SK-N-SH (cell line): ENCODE data around the gene GSK3B. TPM values are rescaled to one million over a fixed set of nuclear protein-coding genes. Genes with fewer than 3 reads are reported as not detected.

Experiments used
- CTCF ChIA-PET: fragments of 300-600, 350-600 bp; formaldehyde crosslinking; extraction: SDS; loops from one replicate; lab custom pipeline; 2021; lab: Yijun Ruan, JAX
- POLR2A ChIA-PET: fragments of 350-600 bp; sonication (Branson Sonifier 250); formaldehyde crosslinking; extraction: SDS; loops from one replicate; lab custom pipeline; 2020; ENCODE audit warnings: antibody characterized with exemption, inconsistent platforms; lab: Yijun Ruan, JAX
- DNase-seq: peaks from one replicate; pipeline ENCODE4 v3.0.0; 2012
- H2AFZ ChIP-seq: fragments of 200-600 bp; sonication (generic); 2 replicates; pipeline ENCODE4 v1.8.1; 2016; ENCODE audit warnings: antibody characterized with exemption, mild to moderate bottlenecking, low read depth
- H3F3A ChIP-seq: fragments of 200-600 bp; sonication (generic); replicated peaks from 2 replicates; pipeline ENCODE3; 2016; ENCODE audit warnings: antibody characterized with exemption, mild to moderate bottlenecking; ENCODE audit not compliant: insufficient read depth
- H3K27ac ChIP-seq, 2 experiments: fragments of 200-500 bp in 1 of 2; fragments of 200-600 bp in 1 of 2; sonication (Bioruptor generic) in 1 of 2; sonication (generic), shearing (Covaris generic) in 1 of 2; 2 replicates each; pipeline versions ENCODE4 v1.5.1 to v1.6.1; 2014 to 2016; ENCODE audit warnings: low read depth in 2 of 2, inconsistent platforms in 1 of 2, low read length in 1 of 2, mild to moderate bottlenecking in 1 of 2, mixed read lengths in 1 of 2
- H3K27me3 ChIP-seq: fragments of 200-600 bp; sonication (generic), shearing (Covaris generic); 2 replicates; pipeline ENCODE4 v1.6.1; 2016; ENCODE audit warnings: mixed run types; ENCODE audit not compliant: insufficient read depth
- H3K36me3 ChIP-seq, 2 experiments: fragments of 200-500 bp in 1 of 2; fragments of 200-600 bp in 1 of 2; sonication (Bioruptor generic) in 1 of 2; sonication (generic) in 1 of 2; replicated peaks in 1 of 2; 2 replicates each; pipeline versions ENCODE3 to v1.5.1; 2014 to 2016; ENCODE audit warnings: low read length in 1 of 2, mild to moderate bottlenecking in 1 of 2; ENCODE audit not compliant: insufficient read depth in 2 of 2, control insufficient read depth in 1 of 2
- H3K4me1 ChIP-seq, 2 experiments: fragments of 200-500 bp in 1 of 2; fragments of 200-600 bp in 1 of 2; sonication (Bioruptor generic) in 1 of 2; sonication (generic), shearing (Covaris generic) in 1 of 2; 2 replicates each; pipeline versions ENCODE4 v1.5.1 to v1.6.1; 2014 to 2016; ENCODE audit warnings: low read depth in 1 of 2, low read length in 1 of 2, mixed run types in 1 of 2; ENCODE audit not compliant: insufficient read depth in 2 of 2, control insufficient read depth in 1 of 2
- H3K4me2 ChIP-seq: fragments of 200-600 bp; sonication (generic), shearing (Covaris generic); 2 replicates; pipeline ENCODE4 v1.6.1; 2017; ENCODE audit warnings: mixed run types
- H3K4me3 ChIP-seq, 2 experiments: fragments of 200-500 bp in 1 of 2; fragments of 200-600 bp in 1 of 2; sonication (Bioruptor generic) in 1 of 2; sonication (generic), shearing (Covaris generic) in 1 of 2; 2 replicates each; pipeline versions ENCODE4 v1.5.1 to v1.8.1; 2014 to 2016; ENCODE audit warnings: low read depth in 2 of 2, inconsistent platforms in 1 of 2, low read length in 1 of 2, mild to moderate bottlenecking in 1 of 2, mixed read lengths in 1 of 2, moderate library complexity in 1 of 2
- H3K79me2 ChIP-seq: fragments of 200-600 bp; sonication (generic); 2 replicates; pipeline ENCODE4 v1.8.1; 2017; ENCODE audit warnings: mild to moderate bottlenecking; ENCODE audit not compliant: insufficient read depth
- H3K9ac ChIP-seq: fragments of 200-600 bp; sonication (generic); 2 replicates; pipeline ENCODE4 v1.6.1; 2017; ENCODE audit warnings: mixed run types
- H3K9me2 ChIP-seq: fragments of 200-600 bp; sonication (generic); 2 replicates; pipeline ENCODE4 v1.6.1; 2017; ENCODE audit warnings: mixed run types
- H3K9me3 ChIP-seq: fragments of 200-600 bp; sonication (generic); 2 replicates; pipeline ENCODE4 v1.6.1; 2017; ENCODE audit warnings: mixed run types, mild to moderate bottlenecking, moderate library complexity
- H4K20me1 ChIP-seq: fragments of 200-600 bp; sonication (generic); 2 replicates; pipeline ENCODE4 v1.6.1; 2017; ENCODE audit warnings: mild to moderate bottlenecking, mixed run types; ENCODE audit not compliant: insufficient read depth
- CTCF ChIP-seq: fragments of 200-600 bp; sonication (generic); IDR thresholded peaks from 2 replicates; pipeline ENCODE4 v1.6.1; 2017; ENCODE audit warnings: antibody characterized with exemption, mild to moderate bottlenecking, moderate library complexity
- ELF1 ChIP-seq: IDR thresholded peaks from 2 replicates; pipeline ENCODE4 v1.4.0; 2012
- EZH2phosphoT487 ChIP-seq: fragments of 200-600 bp; sonication (generic); IDR thresholded peaks from 2 replicates; pipeline ENCODE4 v1.6.1; 2017; ENCODE audit warnings: low read depth, mixed run types, mild to moderate bottlenecking, antibody characterized with exemption, moderate library complexity, borderline replicate concordance
- FOSL2 ChIP-seq: IDR thresholded peaks from 2 replicates; pipeline ENCODE4 v1.4.0; 2012; ENCODE audit warnings: low read depth, mild to moderate bottlenecking, moderate library complexity, borderline replicate concordance
- GABPA ChIP-seq: IDR thresholded peaks from 2 replicates; pipeline ENCODE4 v1.4.0; 2012; ENCODE audit warnings: low read depth, mild to moderate bottlenecking
- GATA2 ChIP-seq: sonication (generic); formaldehyde crosslinking; IDR thresholded peaks from 2 replicates; pipeline ENCODE4 v1.5.0; 2020; ENCODE audit warnings: mild to moderate bottlenecking, missing genetic modification reagents
- IRF3 ChIP-seq: fragments of 150-350 bp; IDR thresholded peaks from 2 replicates; pipeline ENCODE4 v1.6.1; 2016; ENCODE audit warnings: mild to moderate bottlenecking, low read depth, low read length
- JUND ChIP-seq: IDR thresholded peaks from 2 replicates; pipeline ENCODE4 v1.4.0; 2012
- MAX ChIP-seq: IDR thresholded peaks from 2 replicates; pipeline ENCODE4 v1.4.0; 2012; ENCODE audit warnings: low read depth
- MXI1 ChIP-seq: IDR thresholded peaks from 2 replicates; pipeline ENCODE4 v1.6.1; 2012; ENCODE audit warnings: mild to moderate bottlenecking, low read depth, low read length, improper control_type of control experiment
- NRF1 ChIP-seq: IDR thresholded peaks from 2 replicates; pipeline ENCODE4 v1.6.1; 2012; ENCODE audit warnings: low read depth, mild to moderate bottlenecking, low read length
- RAD21 ChIP-seq: IDR thresholded peaks from 2 replicates; pipeline ENCODE4 v1.6.1; 2012; ENCODE audit warnings: mild to moderate bottlenecking, low read length
- RXRA ChIP-seq: IDR thresholded peaks from 2 replicates; pipeline ENCODE4 v1.4.0; 2012; ENCODE audit warnings: low read depth, mild to moderate bottlenecking, borderline replicate concordance
- SMC3 ChIP-seq: IDR thresholded peaks from 2 replicates; pipeline ENCODE4 v1.6.1; 2012; ENCODE audit warnings: low read depth, low read length, improper control_type of control experiment
- TAF1 ChIP-seq: IDR thresholded peaks from 2 replicates; pipeline ENCODE4 v1.6.1; 2012; ENCODE audit warnings: low read depth, mild to moderate bottlenecking, low read length, moderate library complexity, borderline replicate concordance
- TCF12 ChIP-seq: IDR thresholded peaks from 2 replicates; pipeline ENCODE4 v1.4.0; 2012
- USF1 ChIP-seq: IDR thresholded peaks from 2 replicates; pipeline ENCODE4 v1.4.0; 2012; ENCODE audit warnings: low read depth, borderline replicate concordance
- USF2 ChIP-seq: fragments of 150-350 bp; IDR thresholded peaks from 2 replicates; pipeline ENCODE4 v1.6.1; 2017; ENCODE audit warnings: antibody characterized with exemption, low read length, low read depth, borderline replicate concordance
- WGBS: methylation state at CpG from one replicate; pipeline ENCODE4 v1.1.6; 2017; ENCODE audit warnings: low lambda C conversion rate; 5-methylcytosine and 5-hydroxymethylcytosine counted together
- polyA plus RNA-seq, 3 experiments: library from polyadenylated mRNA; depleted of rRNA; stranded (reverse); fragments of >200 nt; gene quantifications; 2 replicates each; pipeline ENCODE4 v1.2.3, GENCODE V29; 2012
- small RNA-seq, 7 experiments: library from RNA; depleted of rRNA; stranded (forward); fragments of <200 nt; gene quantifications; one replicate each; pipeline ENCODE3, GENCODE V24; 2012

The GSK3B gene
- polyA plus RNA-seq, 1 of the 3 experiments (the other 2 are of a cell fraction), result 15.9 TPM

GRCh38 chr3:119774444-119774843 lies 319.8 kb downstream of the GSK3B start:
- 50% methylated on average over 2 of the region's 2 CpGs for WGBS
- no peak for DNase-seq
- no peaks in the 10 kb centered on the region for H3K9me2 ChIP-seq
- H3F3A ChIP-seq, result no peaks in the 10 kb centered on the region
- no peaks in the 10 kb centered on the region for H3K27me3 ChIP-seq
- H4K20me1 ChIP-seq, result no peaks in the 10 kb centered on the region
- H3K9me3 ChIP-seq, result peaks cover 3% of the 10 kb centered on the region
- no peak overlapping the region for H2AFZ ChIP-seq
- H3K36me3 ChIP-seq, result no peaks in the 10 kb centered on the region
- TF ChIP-seq ELF1 (no peak), FOSL2 (no peak), MAX (no peak), SMC3 (no peak), NRF1 (no peak), RAD21 (no peak), GATA2 (no peak), IRF3 (no peak), GABPA (no peak), JUND (no peak), USF1 (no peak), USF2 (no peak), RXRA (no peak), EZH2phosphoT487 (no peak), TAF1 (no peak), TCF12 (no peak), CTCF (no peak), MXI1 (no peak)
- TF ChIP-seq, all 33 proteins: peak for 0
- Histone ChIP-seq H3K4me3 (no peak overlapping the region), H3K79me2 (no peaks in the 10 kb centered on the region), H3K4me2 (no peak overlapping the region), H3K4me1 (no peaks in the 10 kb centered on the region), H3K27ac (no peak overlapping the region), H3K9ac (no peak overlapping the region)
- ChIA-PET POLR2A (no interaction called here), CTCF (no interaction called here)

Small RNA genes within 50 kb of the gene (small RNA-seq; reads per million reads assigned to genes)
- gene RN7SL397P, result 0 to 0.13 (median 0) reads per million in 7 experiments
- 0 to 0.10 (median 0) reads per million in 7 experiments for gene RN7SL762P

Other genes starting within 250 kb of the GSK3B start
- 0.31 and 0.34 TPM in 2 replicates for gene GPR156, start 190.8 kb upstream of the GSK3B start, polyA plus RNA-seq (2012; rRNA removed)